Measurements from ENCODE around the gene KRTAP4-3.

GRCh38 chr17:41215681-41216080 lies 47.7 kb upstream of the KRTAP4-3 start:
- no peak for TF ChIP-seq CTCF (IDR thresholded peaks at IDR 0.05; ENCODE audit: borderline replicate concordance, extremely low read depth, low read length, poor library complexity, severe bottlenecking)
- TF ChIP-seq EZH2 (IDR thresholded peaks at IDR 0.05; ENCODE audit: borderline replicate concordance, low read depth, low read length, severe bottlenecking), result no peak
